Keratinocyte (primary cell): ENCODE results near the gene CCRL2. TPM values are rescaled to one million over a fixed set of nuclear protein-coding genes. Genes with fewer than 3 reads are reported as not detected.

Experiments
- DNase-seq: peaks from one replicate; pipeline ENCODE4 v3.0.0-alpha.2; 2011; ENCODE audit warnings: low read depth, missing footprints, low spot score
- FAIRE-seq: peaks from 2 replicates; lab custom pipeline; 2011; peaks lifted over from hg19 to GRCh38; lab: Jason Lieb, UNC
- H2AFZ ChIP-seq: 2 replicates; pipeline ENCODE4 v1.6.0; 2012; ENCODE audit warnings: low read length, control low read depth, inconsistent platforms; ENCODE audit not compliant: control insufficient read depth
- H3K27ac ChIP-seq: 2 replicates; pipeline ENCODE4 v1.5.1; 2011; ENCODE audit warnings: low read length; ENCODE audit not compliant: control insufficient read depth, insufficient read depth
- H3K27me3 ChIP-seq: 3 replicates; pipeline ENCODE4 v1.6.0; 2011; ENCODE audit warnings: low read length; ENCODE audit not compliant: control insufficient read depth, insufficient read depth; ENCODE audit errors: extremely low read depth
- H3K36me3 ChIP-seq, 2 experiments: 2 replicates in 1 of 2; 3 replicates in 1 of 2; pipeline ENCODE4 v1.5.1; 2011; ENCODE audit warnings: low read length in 2 of 2, mild to moderate bottlenecking in 1 of 2; ENCODE audit not compliant: control insufficient read depth in 2 of 2, insufficient read depth in 2 of 2; ENCODE audit errors: extremely low read depth in 1 of 2
- H3K4me1 ChIP-seq: 3 replicates; pipeline ENCODE4 v1.5.1; 2011; ENCODE audit warnings: low read length; ENCODE audit not compliant: control insufficient read depth, insufficient read depth; ENCODE audit errors: extremely low read depth
- H3K4me2 ChIP-seq: 3 replicates; pipeline ENCODE4 v1.6.0; 2011; ENCODE audit warnings: low read depth, low read length; ENCODE audit not compliant: control insufficient read depth, insufficient read depth; ENCODE audit errors: extremely low read depth
- H3K4me3 ChIP-seq, 3 experiments: fragments of 200-600 bp in 1 of 3; sonication (generic) in 1 of 3; 2 replicates in 2 of 3; 3 replicates in 1 of 3; pipeline ENCODE4 v1.5.1; 2011 to 2016; ENCODE audit warnings: low read length in 3 of 3, mild to moderate bottlenecking in 3 of 3, control low read depth in 2 of 3, inconsistent platforms in 1 of 3, low read depth in 1 of 3, mixed read lengths in 1 of 3, mixed run types in 1 of 3, moderate library complexity in 1 of 3; ENCODE audit not compliant: control insufficient read depth in 2 of 3, insufficient read depth in 2 of 3; ENCODE audit errors: extremely low read depth in 1 of 3
- H3K79me2 ChIP-seq: 2 replicates; pipeline ENCODE4 v1.6.0; 2012; ENCODE audit warnings: low read length; ENCODE audit not compliant: control insufficient read depth, insufficient read depth
- H3K9ac ChIP-seq: 3 replicates; pipeline ENCODE4 v1.6.0; 2011; ENCODE audit warnings: low read length; ENCODE audit not compliant: control insufficient read depth, insufficient read depth; ENCODE audit errors: extremely low read depth
- H3K9me1 ChIP-seq: 3 replicates; pipeline ENCODE4 v1.6.0; 2011; ENCODE audit warnings: low read length; ENCODE audit not compliant: control insufficient read depth, insufficient read depth; ENCODE audit errors: extremely low read depth
- H3K9me3 ChIP-seq: 2 replicates; pipeline ENCODE4 v1.5.1; 2012; ENCODE audit warnings: low read depth, low read length; ENCODE audit not compliant: control insufficient read depth
- H4K20me1 ChIP-seq: 3 replicates; pipeline ENCODE4 v1.6.0; 2011; ENCODE audit warnings: low read length; ENCODE audit not compliant: control insufficient read depth, insufficient read depth; ENCODE audit errors: extremely low read depth
- EZH2 ChIP-seq: IDR thresholded peaks from one replicate; pipeline ENCODE4 v1.6.1; 2012; ENCODE audit warnings: inconsistent platforms, mild to moderate bottlenecking, low read length, moderate library complexity
- dilution Hi-C: fragments of 300-500 bp; cut with MboI; formaldehyde crosslinking; loops from one replicate; pipeline ENCODE4 v1.7.0; 2020; ENCODE audit warnings: low sequenced_read_pairs; ENCODE audit not compliant: extremely low pct_ligation_motif_present
- polyA plus RNA-seq, 5 experiments: library from polyadenylated mRNA; depleted of rRNA in 3 of 5; stranded (reverse) in 3 of 5; stranded (forward) in 1 of 5; unstranded in 1 of 5; fragments of >200 nt; gene quantifications; 1 replicate in 1 of 5; 2 replicates in 3 of 5; 3 replicates in 1 of 5; pipeline versions ENCODE4 v1.2.1 to v1.2.3, GENCODE V29; 2011 to 2012; ENCODE audit warnings: missing spikeins in 2 of 5, low read depth in 1 of 5, low replicate concordance in 1 of 5
- TF ChIP-seq, protein P1 (sequence below), 3 experiments: IDR thresholded peaks in 1 of 3; conservative IDR thresholded peaks in 1 of 3; optimal IDR thresholded peaks in 1 of 3; 2 replicates in 2 of 3; 3 replicates in 1 of 3; pipeline versions ENCODE3 to v1.5.1; 2011; ENCODE audit warnings: low read length in 3 of 3, mild to moderate bottlenecking in 3 of 3, moderate library complexity in 2 of 3, control low read depth in 1 of 3, inconsistent platforms in 1 of 3; ENCODE audit not compliant: insufficient read depth in 2 of 3; ENCODE audit errors: extremely low read depth in 1 of 3

Gene CCRL2
- polyA plus RNA-seq, 1 donor (not counting 4 experiments of a cell fraction or from before 2014, with no cell fraction given): not detected

GRCh38 chr3:46454209-46454595 is 47.1 kb downstream of the CCRL2 start:
- no peak for DNase-seq
- H3K4me2 ChIP-seq: no peak overlapping the region
- TF ChIP-seq, protein P1, sequence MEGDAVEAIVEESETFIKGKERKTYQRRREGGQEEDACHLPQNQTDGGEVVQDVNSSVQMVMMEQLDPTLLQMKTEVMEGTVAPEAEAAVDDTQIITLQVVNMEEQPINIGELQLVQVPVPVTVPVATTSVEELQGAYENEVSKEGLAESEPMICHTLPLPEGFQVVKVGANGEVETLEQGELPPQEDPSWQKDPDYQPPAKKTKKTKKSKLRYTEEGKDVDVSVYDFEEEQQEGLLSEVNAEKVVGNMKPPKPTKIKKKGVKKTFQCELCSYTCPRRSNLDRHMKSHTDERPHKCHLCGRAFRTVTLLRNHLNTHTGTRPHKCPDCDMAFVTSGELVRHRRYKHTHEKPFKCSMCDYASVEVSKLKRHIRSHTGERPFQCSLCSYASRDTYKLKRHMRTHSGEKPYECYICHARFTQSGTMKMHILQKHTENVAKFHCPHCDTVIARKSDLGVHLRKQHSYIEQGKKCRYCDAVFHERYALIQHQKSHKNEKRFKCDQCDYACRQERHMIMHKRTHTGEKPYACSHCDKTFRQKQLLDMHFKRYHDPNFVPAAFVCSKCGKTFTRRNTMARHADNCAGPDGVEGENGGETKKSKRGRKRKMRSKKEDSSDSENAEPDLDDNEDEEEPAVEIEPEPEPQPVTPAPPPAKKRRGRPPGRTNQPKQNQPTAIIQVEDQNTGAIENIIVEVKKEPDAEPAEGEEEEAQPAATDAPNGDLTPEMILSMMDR (optimal IDR thresholded peaks at IDR 0.05 in 1 of 3, IDR thresholded peaks at IDR 0.05 in 1 of 3, conservative IDR thresholded peaks at IDR 0.05 in 1 of 3; ENCODE audit: extremely low read depth in 1 of 3, insufficient read depth in 2 of 3, low read length in 3 of 3): no peak
- no peak for TF ChIP-seq EZH2

GRCh38 chr3:46454606-46455005 is 47.5 kb downstream of the CCRL2 start:
- Histone ChIP-seq H3K9me3 (no peaks in the 10 kb centered on the region), H3K9ac (no peak overlapping the region), H3K27ac (no peak overlapping the region), H4K20me1 (no peaks in the 10 kb centered on the region), H3K4me3 (no peak overlapping the region), H3K27me3 (peaks cover 32% of the 10 kb centered on the region), H3K79me2 (no peaks in the 10 kb centered on the region), H3K4me2 (no peak overlapping the region), H3K4me1 (no peaks in the 10 kb centered on the region), H3K9me1 (no peaks in the 10 kb centered on the region), H2AFZ (no peak overlapping the region), H3K36me3 (no peaks in the 10 kb centered on the region)
- FAIRE-seq (no peak), DNase-seq (no peak)
- TF ChIP-seq, protein P1 (optimal IDR thresholded peaks at IDR 0.05 in 1 of 3, IDR thresholded peaks at IDR 0.05 in 1 of 3, conservative IDR thresholded peaks at IDR 0.05 in 1 of 3; ENCODE audit: extremely low read depth in 1 of 3, insufficient read depth in 2 of 3, low read length in 3 of 3): no peak
- TF ChIP-seq EZH2: no peak
- dilution Hi-C loops: no loop called here

More at GRCh38 chr3:46454209-46454595, 47.1 kb downstream of the CCRL2 start:
- Histone ChIP-seq H3K9me1 (no peaks in the 10 kb centered on the region), H3K9me3 (no peaks in the 10 kb centered on the region), H4K20me1 (no peaks in the 10 kb centered on the region), H3K4me3 (no peak overlapping the region), H3K9ac (no peak overlapping the region), H3K79me2 (no peaks in the 10 kb centered on the region), H3K4me1 (no peaks in the 10 kb centered on the region), H2AFZ (no peak overlapping the region), H3K27ac (no peak overlapping the region), H3K36me3 (no peaks in the 10 kb centered on the region), H3K27me3 (peaks cover 29% of the 10 kb centered on the region)
- FAIRE-seq: no peak
- dilution Hi-C loops: no loop called here
